Natural killer cell (primary cell): ENCODE results near the gene ARHGEF11. TPM values are rescaled to one million over a fixed set of nuclear protein-coding genes. Genes with fewer than 3 reads are reported as not detected.

ENCODE experiments used
- ATAC-seq, 3 donors: fragments of 150-1000 bp in 2 of 3; fragments of 200-7000 bp in 1 of 3; cut with Tn5 transposase; 1 replicate in 1 of 3; 2 replicates in 2 of 3; pipeline ENCODE4 v1.10.0; 2021; ENCODE audit warnings: mild to moderate bottlenecking in 2 of 3, moderate library complexity in 2 of 3
- DNase-seq, 2 donors: peaks; one replicate each; pipeline versions ENCODE4 v3.0.0 to v3.0.0-alpha.2; 2013 to 2021; ENCODE audit warnings: mixed read lengths in 1 of 2
- H3K27ac ChIP-seq: one replicate; pipeline ENCODE4 v1.5.1; 2013; ENCODE audit warnings: mild to moderate bottlenecking, low read length
- H3K27me3 ChIP-seq: one replicate; pipeline ENCODE4 v1.6.1; 2013; ENCODE audit warnings: low read length; ENCODE audit not compliant: control insufficient read depth, insufficient read depth
- H3K36me3 ChIP-seq: one replicate; pipeline ENCODE4 v1.6.1; 2013; ENCODE audit warnings: low read length; ENCODE audit not compliant: control insufficient read depth, insufficient read depth
- H3K4me1 ChIP-seq: one replicate; pipeline ENCODE4 v1.6.1; 2013; ENCODE audit warnings: low read length; ENCODE audit not compliant: control insufficient read depth, insufficient read depth
- H3K4me3 ChIP-seq: one replicate; pipeline ENCODE4 v1.5.1; 2013; ENCODE audit warnings: low read length
- H3K9me3 ChIP-seq: one replicate; pipeline ENCODE4 v1.6.1; 2013; ENCODE audit warnings: low read length; ENCODE audit not compliant: control insufficient read depth, insufficient read depth
- H3K27ac Mint-ChIP-seq, 2 donors: one replicate each; pipeline ENCODE4 v1.8.0; 2022; ENCODE audit warnings: mild to moderate bottlenecking in 2 of 2, mixed read lengths in 2 of 2, moderate library complexity in 1 of 2
- H3K27me3 Mint-ChIP-seq, 2 donors: one replicate each; pipeline ENCODE4 v1.8.0; 2022; ENCODE audit warnings: low read depth in 2 of 2, mixed read lengths in 2 of 2
- H3K36me3 Mint-ChIP-seq: one replicate; pipeline ENCODE4 v1.8.0; 2022; ENCODE audit warnings: mixed read lengths
- H3K4me1 Mint-ChIP-seq, 2 donors: one replicate each; pipeline ENCODE4 v1.8.0; 2022; ENCODE audit warnings: mixed read lengths in 2 of 2
- H3K4me3 Mint-ChIP-seq: one replicate; pipeline ENCODE4 v1.8.0; 2022; ENCODE audit warnings: mild to moderate bottlenecking, moderate library complexity, mixed read lengths
- H3K9me3 Mint-ChIP-seq, 2 donors: one replicate each; pipeline ENCODE4 v1.8.0; 2022; ENCODE audit warnings: mixed read lengths in 2 of 2
- WGBS: methylation state at CpG from one replicate; pipeline ENCODE4 v1.1.7; 2013; ENCODE audit warnings: missing lambda C conversion rate; ENCODE audit not compliant: insufficient coverage; 5-methylcytosine and 5-hydroxymethylcytosine counted together
- intact Hi-C: fragments of 100-400 bp; cut with micrococcal nuclease; formaldehyde crosslinking; loops from one replicate; pipeline ENCODE4 v1.14.2; 2022
- total RNA-seq, 4 donors: library from RNA; stranded (reverse); fragments of 120-200 nt in 1 of 4; gene quantifications; one replicate each; pipeline versions ENCODE4 v1.2.3 to v1.2.4, GENCODE V29; 2013 to 2022
- TF ChIP-seq, protein P1 (sequence below): fragments of 200-600 bp; IDR thresholded peaks from one replicate; pipeline ENCODE4 v1.8.0; 2022; ENCODE audit warnings: antibody characterized with exemption

The ARHGEF11 gene
- total RNA-seq, 3 donors from 2014 or later (not counting 1 experiment from before 2014, with no cell fraction given): 1.7 to 2.8 (median 2.4) TPM

DNA sequence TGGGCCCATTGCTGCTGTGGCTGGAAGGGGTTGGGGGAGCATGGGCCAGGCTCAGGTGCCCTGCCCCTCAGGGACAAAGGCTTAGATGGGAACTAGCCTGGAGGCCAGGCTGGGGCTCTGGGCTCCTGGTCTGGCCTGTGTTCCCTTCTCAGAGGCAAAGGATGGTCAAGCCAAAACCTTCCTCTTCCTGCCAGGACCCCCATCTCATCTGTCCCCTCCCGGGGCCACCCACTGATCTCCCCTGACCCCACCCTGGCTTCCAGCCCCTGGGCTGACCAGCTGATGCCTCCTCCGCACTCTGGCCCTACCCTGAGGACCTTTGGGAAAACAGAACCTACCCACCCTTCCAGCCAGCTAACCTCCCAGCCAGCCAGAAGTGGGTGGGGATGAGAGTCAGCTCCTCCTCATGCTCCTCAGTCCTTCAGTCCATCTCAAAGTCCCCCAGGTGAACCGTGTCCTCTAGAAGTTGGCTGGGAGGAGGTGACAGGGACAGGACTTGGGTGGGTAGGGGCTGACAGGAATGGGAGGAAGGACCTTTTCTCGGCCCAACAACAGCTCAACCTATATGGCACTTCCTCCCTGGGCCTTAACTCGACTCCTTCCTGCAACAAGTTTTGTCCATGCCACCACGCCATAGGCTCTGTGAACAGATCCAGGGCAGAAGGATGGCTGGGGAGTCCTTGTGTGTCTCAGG lies 144.5 kb downstream of the ARHGEF11 start:
- peaks cover 5 to 12% of the 10 kb centered on the region in 2 donors for H3K4me1 Mint-ChIP-seq
- 72% methylated on average over 4 of the region's 6 CpGs for WGBS
- ATAC-seq (no peak), DNase-seq (no peak)
- H3K27ac ChIP-seq: no peak overlapping the region
- no peaks in the 10 kb centered on the region for H3K27me3 ChIP-seq
- H3K27me3 Mint-ChIP-seq: peaks cover 0 to 20% of the 10 kb centered on the region in 2 donors
- no peak overlapping the region for H3K27ac Mint-ChIP-seq
- H3K36me3 ChIP-seq: no peaks in the 10 kb centered on the region
- intact Hi-C loops: no loop called here
- H3K9me3 Mint-ChIP-seq: no peaks in the 10 kb centered on the region
- TF ChIP-seq, protein P1, sequence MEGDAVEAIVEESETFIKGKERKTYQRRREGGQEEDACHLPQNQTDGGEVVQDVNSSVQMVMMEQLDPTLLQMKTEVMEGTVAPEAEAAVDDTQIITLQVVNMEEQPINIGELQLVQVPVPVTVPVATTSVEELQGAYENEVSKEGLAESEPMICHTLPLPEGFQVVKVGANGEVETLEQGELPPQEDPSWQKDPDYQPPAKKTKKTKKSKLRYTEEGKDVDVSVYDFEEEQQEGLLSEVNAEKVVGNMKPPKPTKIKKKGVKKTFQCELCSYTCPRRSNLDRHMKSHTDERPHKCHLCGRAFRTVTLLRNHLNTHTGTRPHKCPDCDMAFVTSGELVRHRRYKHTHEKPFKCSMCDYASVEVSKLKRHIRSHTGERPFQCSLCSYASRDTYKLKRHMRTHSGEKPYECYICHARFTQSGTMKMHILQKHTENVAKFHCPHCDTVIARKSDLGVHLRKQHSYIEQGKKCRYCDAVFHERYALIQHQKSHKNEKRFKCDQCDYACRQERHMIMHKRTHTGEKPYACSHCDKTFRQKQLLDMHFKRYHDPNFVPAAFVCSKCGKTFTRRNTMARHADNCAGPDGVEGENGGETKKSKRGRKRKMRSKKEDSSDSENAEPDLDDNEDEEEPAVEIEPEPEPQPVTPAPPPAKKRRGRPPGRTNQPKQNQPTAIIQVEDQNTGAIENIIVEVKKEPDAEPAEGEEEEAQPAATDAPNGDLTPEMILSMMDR: no peak
- no peaks in the 10 kb centered on the region for H3K9me3 ChIP-seq
- no peaks in the 10 kb centered on the region for H3K4me1 ChIP-seq
- H3K36me3 Mint-ChIP-seq: no peaks in the 10 kb centered on the region
- H3K4me3 Mint-ChIP-seq: no peak overlapping the region
- H3K4me3 ChIP-seq: no peak overlapping the region

DNA sequence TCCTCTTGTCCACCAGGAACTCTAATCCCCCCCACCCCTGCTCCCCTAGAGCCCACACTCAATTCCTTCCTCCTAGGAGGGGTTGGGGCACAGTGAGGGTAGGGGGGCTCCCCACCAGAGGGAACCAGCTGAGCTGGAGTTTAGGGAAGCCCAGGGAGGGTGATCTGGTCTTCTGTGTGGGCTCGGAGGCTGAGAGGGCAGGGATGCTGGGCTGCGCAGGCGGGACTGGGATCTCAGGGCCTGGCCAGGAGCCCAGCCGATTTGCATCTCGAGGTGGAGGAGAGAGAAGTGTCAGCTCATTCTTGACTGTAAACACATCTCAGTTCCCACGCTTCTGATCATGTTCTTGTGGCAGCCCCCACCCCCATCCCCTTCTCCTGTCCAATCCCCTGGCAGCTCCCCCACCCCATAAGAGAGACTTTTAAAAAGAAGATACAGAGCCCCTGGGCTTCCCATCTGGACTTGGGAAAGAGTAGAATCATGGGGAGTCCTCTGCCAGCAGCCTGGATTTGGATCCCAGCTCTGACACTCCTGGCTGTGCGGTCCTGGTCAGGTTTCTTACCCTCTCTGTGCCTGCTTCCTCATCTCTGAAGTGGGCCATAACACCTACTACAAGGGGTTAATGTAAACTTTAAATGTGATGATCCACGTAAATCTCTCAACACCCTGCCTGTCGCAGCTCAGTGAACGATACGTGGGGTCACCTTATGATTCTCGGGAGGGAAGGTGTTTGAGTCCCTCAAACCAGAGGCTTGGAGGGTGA lies 145.4 kb downstream of the ARHGEF11 start:
- Mint-ChIP-seq H3K27me3 (peaks cover 7 to 25% of the 10 kb centered on the region in 2 donors), H3K9me3 (no peaks in the 10 kb centered on the region), H3K4me1 (peaks cover 5 to 12% of the 10 kb centered on the region in 2 donors), H3K36me3 (no peaks in the 10 kb centered on the region), H3K27ac (no peak overlapping the region), H3K4me3 (no peak overlapping the region)
- H3K36me3 ChIP-seq: no peaks in the 10 kb centered on the region
- no peak for ATAC-seq
- no peaks in the 10 kb centered on the region for H3K4me1 ChIP-seq
- H3K9me3 ChIP-seq: no peaks in the 10 kb centered on the region
- intact Hi-C loops: no loop called here
- DNase-seq: no peak
- H3K27me3 ChIP-seq: no peaks in the 10 kb centered on the region
- H3K27ac ChIP-seq: no peak overlapping the region
- TF ChIP-seq, protein P1: no peak
- H3K4me3 ChIP-seq: no peak overlapping the region
- 78% methylated on average over 11 of the region's 12 CpGs for WGBS

DNA sequence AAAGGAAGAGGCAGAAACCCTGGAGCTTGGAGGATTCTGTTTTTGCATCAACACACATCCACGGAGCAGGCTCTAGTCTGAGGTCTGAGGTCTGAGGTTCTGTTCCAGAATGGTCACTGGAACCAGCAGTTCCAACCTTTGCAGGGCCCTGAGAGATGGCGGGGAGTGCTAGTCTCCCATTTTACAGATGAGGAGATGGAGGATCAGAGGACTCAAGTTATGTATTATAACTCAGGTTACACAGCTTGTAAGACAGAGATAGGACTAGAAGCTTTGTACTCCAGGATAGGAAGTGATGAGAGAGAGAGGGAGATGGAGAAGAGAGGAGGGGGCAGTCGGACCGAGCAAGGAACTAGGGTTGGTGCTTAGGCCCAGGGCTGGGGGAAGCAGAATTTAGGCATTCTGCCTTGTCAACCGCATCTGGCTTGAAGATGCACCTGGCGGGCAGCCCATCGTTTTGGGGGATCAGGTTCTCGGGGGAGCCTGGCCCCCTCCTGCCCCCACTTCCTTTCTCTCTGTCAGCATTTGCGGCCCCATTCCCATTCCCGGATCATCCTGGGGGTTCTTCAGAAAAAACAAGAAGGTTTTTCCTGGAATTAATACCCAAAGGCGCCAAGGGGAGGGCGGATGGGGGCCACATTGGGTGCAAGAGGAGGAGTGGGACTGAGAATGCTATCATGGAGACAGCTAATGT lies 146.4 kb downstream of the ARHGEF11 start:
- H3K4me1 ChIP-seq: no peaks in the 10 kb centered on the region
- Mint-ChIP-seq H3K27me3 (peaks cover 11 to 31% of the 10 kb centered on the region in 2 donors), H3K27ac (no peak overlapping the region), H3K4me1 (peaks cover 5 to 12% of the 10 kb centered on the region in 2 donors), H3K4me3 (no peak overlapping the region), H3K9me3 (no peaks in the 10 kb centered on the region), H3K36me3 (no peaks in the 10 kb centered on the region)
- no peak for DNase-seq
- WGBS: 83% methylated on average over 12 of the region's 12 CpGs
- intact Hi-C loops: no loop called here
- H3K27ac ChIP-seq: no peak overlapping the region
- TF ChIP-seq, protein P1: no peak
- H3K4me3 ChIP-seq: no peak overlapping the region
- no peaks in the 10 kb centered on the region for H3K9me3 ChIP-seq
- no peaks in the 10 kb centered on the region for H3K36me3 ChIP-seq
- no peak for ATAC-seq
- peaks cover 5% of the 10 kb centered on the region for H3K27me3 ChIP-seq
